HCT116 (cell line): ENCODE measurements around the gene SPTSSA. TPM values are rescaled to one million over a fixed set of nuclear protein-coding genes. Genes with fewer than 3 reads are reported as not detected.

Experiments
- ATAC-seq: fragments of 200-7000 bp; cut with Tn5 transposase; 2 replicates; pipeline ENCODE4 v1.9.1; 2020; ENCODE audit warnings: mild to moderate bottlenecking, moderate library complexity
- BruUV-seq: library from RNA; stranded (reverse); fragments of 400-500 nt; replicated peaks from 2 replicates; lab custom pipeline; 2021; lab: Mats Ljungman, UMichigan
- CTCF ChIA-PET: fragments of 300-600 bp; sonication (Branson Sonifier 250); formaldehyde crosslinking; loops from one replicate; lab custom pipeline; 2021; ENCODE audit warnings: antibody characterized with exemption; lab: Charles Lee
- POLR2A ChIA-PET: fragments of 300-600, 350-600 bp; sonication (Branson Sonifier 250); formaldehyde crosslinking; loops from one replicate; lab custom pipeline; 2021; ENCODE audit warnings: antibody characterized with exemption; lab: Charles Lee
- RAD21 ChIA-PET, 2 experiments: fragments of 300-600 bp; sonication (Branson Sonifier 250); formaldehyde crosslinking; loops; one replicate each; lab custom pipeline; 2023; ENCODE audit warnings: low total read pairs in 2 of 2; ENCODE audit not compliant: uncharacterized antibody in 2 of 2, unreplicated experiment in 2 of 2, low non-redundant PET in 1 of 2; lab: Charles Lee
- DNase-seq: peaks from one replicate; pipeline ENCODE4 v3.0.0-alpha.2; 2010; ENCODE audit warnings: low read depth, low spot score
- H2AFZ ChIP-seq: fragments of 200-600 bp; shearing (Covaris generic), sonication (generic); 2 replicates; pipeline ENCODE4 v1.6.1; 2017; ENCODE audit warnings: low read depth, mixed run types, mixed read lengths, antibody characterized with exemption, low read length; ENCODE audit not compliant: poor library complexity, severe bottlenecking
- H3K27ac ChIP-seq: 2 replicates; pipeline ENCODE4 v1.5.1; 2012; ENCODE audit warnings: low read depth, low read length
- H3K27me3 ChIP-seq: fragments of 200-600 bp; sonication (generic); 2 replicates; pipeline ENCODE4 v1.6.1; 2016; ENCODE audit warnings: mixed run types, low read length, mixed read lengths; ENCODE audit not compliant: insufficient read depth
- H3K36me3 ChIP-seq, 2 experiments: fragments of 200-500 bp in 1 of 2; fragments of 200-600 bp in 1 of 2; sonication (Bioruptor generic) in 1 of 2; sonication (generic) in 1 of 2; 2 replicates each; pipeline versions ENCODE4 v1.5.1 to v1.6.1; 2014 to 2016; ENCODE audit warnings: low read length in 2 of 2, inconsistent platforms in 1 of 2, mixed read lengths in 1 of 2, mixed run types in 1 of 2; ENCODE audit not compliant: insufficient read depth in 2 of 2, control insufficient read depth in 1 of 2
- H3K4me1 ChIP-seq, 2 experiments: fragments of 200-600 bp in 1 of 2; sonication (generic) in 1 of 2; 2 replicates each; pipeline versions ENCODE4 v1.5.1 to v1.6.1; 2012 to 2017; ENCODE audit warnings: low read length in 2 of 2, inconsistent platforms in 1 of 2, mild to moderate bottlenecking in 1 of 2, mixed read lengths in 1 of 2, mixed run types in 1 of 2, moderate library complexity in 1 of 2; ENCODE audit not compliant: insufficient read depth in 2 of 2, control insufficient read depth in 1 of 2
- H3K4me2 ChIP-seq: fragments of 200-600 bp; sonication (generic); 2 replicates; pipeline ENCODE4 v1.6.1; 2017; ENCODE audit warnings: mixed run types, low read length, mixed read lengths
- H3K4me3 ChIP-seq, 2 experiments: fragments of 200-600 bp in 1 of 2; sonication (generic) in 1 of 2; replicated peaks in 1 of 2; 2 replicates each; pipeline ENCODE4 v1.5.1; 2011 to 2016; ENCODE audit warnings: low read length in 2 of 2, control low read depth in 1 of 2, low read depth in 1 of 2, mild to moderate bottlenecking in 1 of 2, mixed read lengths in 1 of 2, mixed run types in 1 of 2
- H3K79me2 ChIP-seq: fragments of 200-600 bp; sonication (generic); 2 replicates; pipeline ENCODE4 v1.6.1; 2017; ENCODE audit warnings: mild to moderate bottlenecking, mixed run types, low read length, moderate library complexity, mixed read lengths; ENCODE audit not compliant: insufficient read depth
- H3K9ac ChIP-seq: fragments of 200-600 bp; sonication (generic); 2 replicates; pipeline ENCODE4 v1.6.1; 2016; ENCODE audit warnings: low read length, mixed read lengths
- H3K9me2 ChIP-seq: fragments of 200-600 bp; sonication (generic), shearing (Covaris generic); 2 replicates; pipeline ENCODE4 v1.6.1; 2017; ENCODE audit warnings: mixed run types, mild to moderate bottlenecking, moderate library complexity; ENCODE audit not compliant: insufficient read depth
- H3K9me3 ChIP-seq, 2 experiments: fragments of 200-500 bp in 1 of 2; fragments of 200-600 bp in 1 of 2; sonication (Bioruptor generic) in 1 of 2; sonication (generic) in 1 of 2; 2 replicates each; pipeline ENCODE4 v1.6.1; 2014 to 2017; ENCODE audit warnings: low read length in 2 of 2, mixed read lengths in 2 of 2, inconsistent platforms in 1 of 2, low read depth in 1 of 2, mild to moderate bottlenecking in 1 of 2, mixed run types in 1 of 2, moderate library complexity in 1 of 2; ENCODE audit not compliant: control insufficient read depth in 1 of 2, insufficient read depth in 1 of 2
- H4K20me1 ChIP-seq: fragments of 200-600 bp; sonication (generic), shearing (Covaris generic); 2 replicates; pipeline ENCODE4 v1.6.1; 2017; ENCODE audit warnings: mixed run types, mild to moderate bottlenecking, moderate library complexity; ENCODE audit not compliant: insufficient read depth
- ATF3 ChIP-seq: IDR thresholded peaks from 2 replicates; pipeline ENCODE4 v1.6.1; 2012
- CBX3 ChIP-seq: IDR thresholded peaks from 2 replicates; pipeline ENCODE4 v1.6.1; 2012; ENCODE audit warnings: low read depth
- EGR1 ChIP-seq: IDR thresholded peaks from 2 replicates; pipeline ENCODE4 v1.6.1; 2012; ENCODE audit warnings: low read depth
- ELF1 ChIP-seq: IDR thresholded peaks from 2 replicates; pipeline ENCODE4 v1.6.1; 2012; ENCODE audit warnings: low read depth, borderline replicate concordance
- EZH2phosphoT487 ChIP-seq: fragments of 200-600 bp; IDR thresholded peaks from 2 replicates; pipeline ENCODE4 v1.6.1; 2018; ENCODE audit warnings: antibody characterized with exemption, borderline replicate concordance
- FOSL1 ChIP-seq: IDR thresholded peaks from 2 replicates; pipeline ENCODE4 v1.6.1; 2012; ENCODE audit warnings: low read depth
- JUND ChIP-seq: IDR thresholded peaks from 2 replicates; pipeline ENCODE4 v1.6.1; 2012
- POLR2A ChIP-seq: IDR thresholded peaks from 2 replicates; pipeline ENCODE4 v1.7.0; 2011; ENCODE audit warnings: borderline replicate concordance; ENCODE audit not compliant: insufficient read depth, insufficient read length; ENCODE audit errors: extremely low read depth
- POLR2AphosphoS5 ChIP-seq: IDR thresholded peaks from 2 replicates; pipeline ENCODE4 v1.6.1; 2011; ENCODE audit warnings: mild to moderate bottlenecking, low read depth, low read length, moderate library complexity
- RAD21 ChIP-seq: IDR thresholded peaks from 2 replicates; pipeline ENCODE4 v1.6.1; 2012; ENCODE audit warnings: low read depth, mild to moderate bottlenecking
- REST ChIP-seq: IDR thresholded peaks from 2 replicates; pipeline ENCODE4 v1.6.1; 2012; ENCODE audit warnings: low read depth
- SIN3A ChIP-seq: IDR thresholded peaks from 2 replicates; pipeline ENCODE4 v1.6.1; 2012; ENCODE audit warnings: low read depth
- TCF7L2 ChIP-seq: IDR thresholded peaks from 2 replicates; pipeline ENCODE4 v1.7.0; 2011; ENCODE audit warnings: borderline replicate concordance, inconsistent platforms; ENCODE audit not compliant: insufficient read depth, insufficient read length; ENCODE audit errors: extremely low read depth
- YY1 ChIP-seq: IDR thresholded peaks from 2 replicates; pipeline ENCODE4 v1.6.1; 2011; ENCODE audit warnings: low read length, low read depth, moderate library complexity, mild to moderate bottlenecking; ENCODE audit not compliant: insufficient replicate concordance; ENCODE audit errors: extremely low read depth
- ZFX ChIP-seq: fragments of 450-650 bp; IDR thresholded peaks from 2 replicates; pipeline ENCODE4 v1.6.1; 2017
- ZNF274 ChIP-seq: fragments of 200-500 bp; sonication (Bioruptor generic); IDR thresholded peaks from 2 replicates; pipeline ENCODE4 v1.6.1; 2014; ENCODE audit warnings: mild to moderate bottlenecking, low read depth, low read length, inconsistent platforms
- intact Hi-C: fragments of 100-400 bp; cut with micrococcal nuclease; formaldehyde crosslinking; loops from 2 replicates; pipeline ENCODE4 v1.10.0; 2022
- total RNA-seq: library from RNA; stranded (reverse); gene quantifications from one replicate; pipeline ENCODE4 v1.2.1, GENCODE V29; 2021; ENCODE audit not compliant: unreplicated experiment
- TF ChIP-seq, protein P1 (sequence below): IDR thresholded peaks from 2 replicates; pipeline ENCODE4 v1.6.1; 2011; ENCODE audit warnings: mild to moderate bottlenecking, low read length, moderate library complexity; ENCODE audit not compliant: insufficient replicate concordance; ENCODE audit errors: extremely low read depth
- TF ChIP-seq, protein P2 (sequence below), 3 experiments: fragments of 200-600 bp in 1 of 3; sonication (generic) in 1 of 3; IDR thresholded peaks in 2 of 3; conservative IDR thresholded peaks in 1 of 3; 2 replicates each; pipeline ENCODE4 v1.5.1; 2012 to 2017; ENCODE audit warnings: low read depth in 2 of 3, low read length in 2 of 3, antibody characterized with exemption in 1 of 3, borderline replicate concordance in 1 of 3, control low read depth in 1 of 3, mild to moderate bottlenecking in 1 of 3, mixed read lengths in 1 of 3, mixed run types in 1 of 3, moderate library complexity in 1 of 3; ENCODE audit not compliant: insufficient read depth in 1 of 3
- TF ChIP-seq, protein P3 (sequence below): IDR thresholded peaks from 2 replicates; pipeline ENCODE4 v1.6.1; 2012

SPTSSA gene
- total RNA-seq, 1 experiment from 2014 or later = 17.0 TPM

GRCh38 chr14:34501004-34501580 lies 39.1 kb upstream of the SPTSSA start:
- Histone ChIP-seq H3K4me1 (peaks cover 19 to 30% of the 10 kb centered on the region in 2 experiments), H3K36me3 (no peaks in the 10 kb centered on the region), H3K27me3 (no peaks in the 10 kb centered on the region), H2AFZ (no peak overlapping the region), H3K9me3 (no peaks in the 10 kb centered on the region), H3K79me2 (no peaks in the 10 kb centered on the region), H3K27ac (no peak overlapping the region), H3K9me2 (no peaks in the 10 kb centered on the region), H3K9ac (no peak overlapping the region), H3K4me2 (no peak overlapping the region), H3K4me3 (no peak overlapping the region), H4K20me1 (no peaks in the 10 kb centered on the region)
- BruUV-seq = no TSS peak
- POLR2A ChIA-PET = no interaction called here
- TF ChIP-seq TCF7L2 (no peak), FOSL1 (no peak), REST (no peak), JUND (no peak), POLR2AphosphoS5 (no peak), ZFX (no peak), RAD21 (no peak), ELF1 (no peak), POLR2A (no peak), CBX3 (no peak), ZNF274 (no peak), ATF3 (no peak), EGR1 (no peak), SIN3A (no peak), YY1 (no peak), EZH2phosphoT487 (no peak)
- TF ChIP-seq, protein P1, sequence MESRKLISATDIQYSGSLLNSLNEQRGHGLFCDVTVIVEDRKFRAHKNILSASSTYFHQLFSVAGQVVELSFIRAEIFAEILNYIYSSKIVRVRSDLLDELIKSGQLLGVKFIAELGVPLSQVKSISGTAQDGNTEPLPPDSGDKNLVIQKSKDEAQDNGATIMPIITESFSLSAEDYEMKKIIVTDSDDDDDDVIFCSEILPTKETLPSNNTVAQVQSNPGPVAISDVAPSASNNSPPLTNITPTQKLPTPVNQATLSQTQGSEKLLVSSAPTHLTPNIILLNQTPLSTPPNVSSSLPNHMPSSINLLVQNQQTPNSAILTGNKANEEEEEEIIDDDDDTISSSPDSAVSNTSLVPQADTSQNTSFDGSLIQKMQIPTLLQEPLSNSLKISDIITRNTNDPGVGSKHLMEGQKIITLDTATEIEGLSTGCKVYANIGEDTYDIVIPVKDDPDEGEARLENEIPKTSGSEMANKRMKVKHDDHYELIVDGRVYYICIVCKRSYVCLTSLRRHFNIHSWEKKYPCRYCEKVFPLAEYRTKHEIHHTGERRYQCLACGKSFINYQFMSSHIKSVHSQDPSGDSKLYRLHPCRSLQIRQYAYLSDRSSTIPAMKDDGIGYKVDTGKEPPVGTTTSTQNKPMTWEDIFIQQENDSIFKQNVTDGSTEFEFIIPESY = no peak
- TF ChIP-seq, protein P2, sequence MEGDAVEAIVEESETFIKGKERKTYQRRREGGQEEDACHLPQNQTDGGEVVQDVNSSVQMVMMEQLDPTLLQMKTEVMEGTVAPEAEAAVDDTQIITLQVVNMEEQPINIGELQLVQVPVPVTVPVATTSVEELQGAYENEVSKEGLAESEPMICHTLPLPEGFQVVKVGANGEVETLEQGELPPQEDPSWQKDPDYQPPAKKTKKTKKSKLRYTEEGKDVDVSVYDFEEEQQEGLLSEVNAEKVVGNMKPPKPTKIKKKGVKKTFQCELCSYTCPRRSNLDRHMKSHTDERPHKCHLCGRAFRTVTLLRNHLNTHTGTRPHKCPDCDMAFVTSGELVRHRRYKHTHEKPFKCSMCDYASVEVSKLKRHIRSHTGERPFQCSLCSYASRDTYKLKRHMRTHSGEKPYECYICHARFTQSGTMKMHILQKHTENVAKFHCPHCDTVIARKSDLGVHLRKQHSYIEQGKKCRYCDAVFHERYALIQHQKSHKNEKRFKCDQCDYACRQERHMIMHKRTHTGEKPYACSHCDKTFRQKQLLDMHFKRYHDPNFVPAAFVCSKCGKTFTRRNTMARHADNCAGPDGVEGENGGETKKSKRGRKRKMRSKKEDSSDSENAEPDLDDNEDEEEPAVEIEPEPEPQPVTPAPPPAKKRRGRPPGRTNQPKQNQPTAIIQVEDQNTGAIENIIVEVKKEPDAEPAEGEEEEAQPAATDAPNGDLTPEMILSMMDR (IDR thresholded peaks at IDR 0.05 in 2 of 3, conservative IDR thresholded peaks at IDR 0.05 in 1 of 3; ENCODE audit: borderline replicate concordance in 1 of 3, insufficient read depth in 1 of 3, low read depth in 2 of 3, low read length in 2 of 3) = no peak
- TF ChIP-seq, protein P3, sequence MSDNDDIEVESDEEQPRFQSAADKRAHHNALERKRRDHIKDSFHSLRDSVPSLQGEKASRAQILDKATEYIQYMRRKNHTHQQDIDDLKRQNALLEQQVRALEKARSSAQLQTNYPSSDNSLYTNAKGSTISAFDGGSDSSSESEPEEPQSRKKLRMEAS = no peak
- intact Hi-C loops = no loop called here
- ATAC-seq (no peak), DNase-seq (no peak)
- CTCF ChIA-PET = interaction anchor here (1.2 to 1.9 kb wide), 3 partner anchors 10 to 173 kb away, joined by 3 to 10 read pairs (median 5); no protein-coding TSS in a partner anchor
- RAD21 ChIA-PET = no interaction called here
